HG03378 (cell line): ENCODE measurements around the gene VKORC1L1.
"Not testable (repeated sequence)": the region's sequence is repeated elsewhere in the genome, so short reads cannot be mapped to it uniquely, and the experiment has no call there.

Experiments used
- ATAC-seq: cut with Tn5 transposase; IDR thresholded peaks from one replicate; pipeline ENCODE4 v1.9.1; 2021; ENCODE audit warnings: mild to moderate bottlenecking, moderate library complexity; ENCODE audit not compliant: unreplicated experiment

Gene VKORC1L1

GRCh38 chr7:65872776-65873581 lies at the start of gene VKORC1L1:
VKORC1L1 (plus strand) TSS chr7:65873074; CDS start chr7:65873372, 298 bp downstream.
- ATAC-seq: peak; percentile 55

- ATAC-seq: no peak
Measured at GRCh38 chr7:65827366-65827765, 45.5 kb upstream of the VKORC1L1 start.

- ATAC-seq: no peak
Measured at GRCh38 chr7:65832281-65832680, 40.6 kb upstream of the VKORC1L1 start.

GRCh38 chr7:65836684-65837083 lies 36.2 kb upstream of the VKORC1L1 start:
- not testable (repeated sequence) for ATAC-seq

GRCh38 chr7:65837541-65837956 lies 35.3 kb upstream of the VKORC1L1 start:
- ATAC-seq: not testable (repeated sequence)

- ATAC-seq: no peak
Measured at GRCh38 chr7:65839846-65840245, 33.0 kb upstream of the VKORC1L1 start.

GRCh38 chr7:65840446-65840845 lies 32.4 kb upstream of the VKORC1L1 start:
- ATAC-seq: peak; percentile 89

- not testable (repeated sequence) for ATAC-seq
Measured at GRCh38 chr7:65843616-65844015, 29.3 kb upstream of the VKORC1L1 start.

- no peak for ATAC-seq
Measured at GRCh38 chr7:65846008-65846570, 26.8 kb upstream of the VKORC1L1 start.

GRCh38 chr7:65853426-65853825 lies 19.4 kb upstream of the VKORC1L1 start:
- not testable (repeated sequence) for ATAC-seq

GRCh38 chr7:65853892-65854291 lies 19.0 kb upstream of the VKORC1L1 start:
- not testable (repeated sequence) for ATAC-seq

- not testable (repeated sequence) for ATAC-seq
Measured at GRCh38 chr7:65857321-65857894, 15.5 kb upstream of the VKORC1L1 start.

GRCh38 chr7:65858660-65859059 lies 14.2 kb upstream of the VKORC1L1 start:
- not testable (repeated sequence) for ATAC-seq

- ATAC-seq: not testable (repeated sequence)
Measured at GRCh38 chr7:65866244-65866643, 6.6 kb upstream of the VKORC1L1 start.

- not testable (repeated sequence) for ATAC-seq
Measured at GRCh38 chr7:65867681-65868080, 5.2 kb upstream of the VKORC1L1 start.

- ATAC-seq: not testable (repeated sequence)
Measured at GRCh38 chr7:65869312-65869711, 3.6 kb upstream of the VKORC1L1 start.

- ATAC-seq: peak; percentile 43
Measured at GRCh38 chr7:65871451-65871850, 1.4 kb upstream of the VKORC1L1 start.

- peak; percentile 22 for ATAC-seq
Measured at GRCh38 chr7:65873582-65874193, 814 bp downstream of the VKORC1L1 start.

- ATAC-seq: not testable (repeated sequence)
Measured at GRCh38 chr7:65875715-65876114, 2.8 kb downstream of the VKORC1L1 start.

GRCh38 chr7:65879292-65880153 lies 6.6 kb downstream of the VKORC1L1 start:
- not testable (repeated sequence) for ATAC-seq
